ENCODE measurements around the gene TYK2.

TYK2 gene

DNA sequence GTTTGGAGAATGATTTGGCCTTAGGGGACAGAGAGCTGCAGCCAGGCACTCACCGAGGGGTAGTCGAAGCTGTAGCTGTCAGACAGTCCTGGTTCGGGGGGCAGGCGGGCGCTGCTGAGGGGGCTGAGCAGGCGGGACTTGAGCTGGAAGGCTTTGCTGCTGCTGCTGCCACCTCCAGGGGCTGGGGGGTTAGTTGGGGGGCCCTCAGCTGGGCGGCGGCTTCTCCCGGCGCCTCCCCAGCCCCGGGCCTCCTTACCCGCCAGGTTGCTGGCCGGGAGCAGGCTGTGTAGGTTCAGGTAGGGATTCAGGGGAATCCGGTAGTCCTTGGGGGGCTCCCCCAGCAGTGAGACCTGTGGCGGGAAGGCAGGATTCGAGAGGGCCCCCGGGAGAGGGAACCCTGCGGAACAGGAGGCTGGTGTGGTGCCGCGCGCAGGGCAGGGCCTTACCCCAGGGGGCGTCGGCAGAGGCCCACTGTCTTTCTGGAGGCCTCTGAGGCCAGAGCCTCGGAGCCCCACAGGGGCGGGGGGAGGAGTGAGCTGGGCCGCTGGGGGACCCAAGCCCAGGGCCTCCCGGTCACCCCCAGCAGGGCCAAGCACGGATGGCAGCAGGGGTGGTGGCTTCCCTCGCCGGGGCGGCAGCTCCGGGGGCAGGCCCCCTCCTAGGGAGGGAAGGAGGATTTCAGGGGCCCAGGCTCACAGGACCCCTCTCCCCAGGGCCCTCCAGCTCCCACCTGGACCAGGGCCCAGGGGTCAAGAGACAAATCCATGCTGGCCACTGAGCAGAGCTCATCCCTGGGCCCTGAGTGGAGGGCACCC is 59.6 kb downstream of the TYK2 start:
- Histone ChIP-seq H3K4me3 (ENCODE audit: low read depth, low read length) (no peak overlapping the region), H3K4me1 (ENCODE audit: control insufficient read depth, insufficient read depth, low read length) (0 out of 2 replicates have a peak, but pooled peaks cover 6% of the 10 kb centered on the region), H3K36me3 (ENCODE audit: control insufficient read depth, insufficient read depth, low read length) (peaks cover 81% of the 10 kb centered on the region), H3K9ac (ENCODE audit: low read length) (no peak overlapping the region), H3K9me3 (ENCODE audit: control insufficient read depth, insufficient read depth, low read depth, low read length) (no peaks in the 10 kb centered on the region), H3K27me3 (ENCODE audit: control insufficient read depth, insufficient read depth, low read length) (no peaks in the 10 kb centered on the region), H3K27ac (ENCODE audit: low read depth, low read length) (no peak overlapping the region)

GRCh38 chr19:10318807-10319682 is 61.3 kb downstream of the TYK2 start:
- Histone ChIP-seq H3K9me3 (ENCODE audit: control insufficient read depth, insufficient read depth, low read depth, low read length) (no peaks in the 10 kb centered on the region), H3K9ac (ENCODE audit: low read length) (no peak overlapping the region), H3K4me1 (ENCODE audit: control insufficient read depth, insufficient read depth, low read length) (0 out of 2 replicates have a peak, but pooled peaks cover 6% of the 10 kb centered on the region), H3K4me3 (ENCODE audit: low read depth, low read length) (no peak overlapping the region), H3K27ac (ENCODE audit: low read depth, low read length) (no peak overlapping the region), H3K27me3 (ENCODE audit: control insufficient read depth, insufficient read depth, low read length) (no peaks in the 10 kb centered on the region), H3K36me3 (ENCODE audit: control insufficient read depth, insufficient read depth, low read length) (peaks cover 68% of the 10 kb centered on the region)

- Histone ChIP-seq H3K36me3 (ENCODE audit: control insufficient read depth, insufficient read depth, low read length) (peaks cover 59% of the 10 kb centered on the region), H3K27me3 (ENCODE audit: control insufficient read depth, insufficient read depth, low read length) (no peaks in the 10 kb centered on the region), H3K9me3 (ENCODE audit: control insufficient read depth, insufficient read depth, low read depth, low read length) (no peaks in the 10 kb centered on the region), H3K27ac (ENCODE audit: low read depth, low read length) (no peak overlapping the region), H3K4me1 (ENCODE audit: control insufficient read depth, insufficient read depth, low read length) (0 out of 2 replicates have a peak, but pooled peaks cover 6% of the 10 kb centered on the region), H3K9ac (ENCODE audit: low read length) (no peak overlapping the region), H3K4me3 (ENCODE audit: low read depth, low read length) (no peak overlapping the region)
Observed at GRCh38 chr19:10317857-10318462, 62.4 kb downstream of the TYK2 start.

GRCh38 chr19:10317045-10317856 is 63.1 kb downstream of the TYK2 start:
- no peak overlapping the region for H3K4me3 ChIP-seq (ENCODE audit: low read depth, low read length)
- H3K27ac ChIP-seq (ENCODE audit: low read depth, low read length) = no peak overlapping the region
- H3K9ac ChIP-seq (ENCODE audit: low read length) = no peak overlapping the region
- peaks cover 52% of the 10 kb centered on the region for H3K36me3 ChIP-seq (ENCODE audit: control insufficient read depth, insufficient read depth, low read length)
- 0 out of 2 replicates have a peak, but pooled peaks cover 6% of the 10 kb centered on the region for H3K4me1 ChIP-seq (ENCODE audit: control insufficient read depth, insufficient read depth, low read length)
- no peaks in the 10 kb centered on the region for H3K27me3 ChIP-seq (ENCODE audit: control insufficient read depth, insufficient read depth, low read length)
- no peaks in the 10 kb centered on the region for H3K9me3 ChIP-seq (ENCODE audit: control insufficient read depth, insufficient read depth, low read depth, low read length)

DNA sequence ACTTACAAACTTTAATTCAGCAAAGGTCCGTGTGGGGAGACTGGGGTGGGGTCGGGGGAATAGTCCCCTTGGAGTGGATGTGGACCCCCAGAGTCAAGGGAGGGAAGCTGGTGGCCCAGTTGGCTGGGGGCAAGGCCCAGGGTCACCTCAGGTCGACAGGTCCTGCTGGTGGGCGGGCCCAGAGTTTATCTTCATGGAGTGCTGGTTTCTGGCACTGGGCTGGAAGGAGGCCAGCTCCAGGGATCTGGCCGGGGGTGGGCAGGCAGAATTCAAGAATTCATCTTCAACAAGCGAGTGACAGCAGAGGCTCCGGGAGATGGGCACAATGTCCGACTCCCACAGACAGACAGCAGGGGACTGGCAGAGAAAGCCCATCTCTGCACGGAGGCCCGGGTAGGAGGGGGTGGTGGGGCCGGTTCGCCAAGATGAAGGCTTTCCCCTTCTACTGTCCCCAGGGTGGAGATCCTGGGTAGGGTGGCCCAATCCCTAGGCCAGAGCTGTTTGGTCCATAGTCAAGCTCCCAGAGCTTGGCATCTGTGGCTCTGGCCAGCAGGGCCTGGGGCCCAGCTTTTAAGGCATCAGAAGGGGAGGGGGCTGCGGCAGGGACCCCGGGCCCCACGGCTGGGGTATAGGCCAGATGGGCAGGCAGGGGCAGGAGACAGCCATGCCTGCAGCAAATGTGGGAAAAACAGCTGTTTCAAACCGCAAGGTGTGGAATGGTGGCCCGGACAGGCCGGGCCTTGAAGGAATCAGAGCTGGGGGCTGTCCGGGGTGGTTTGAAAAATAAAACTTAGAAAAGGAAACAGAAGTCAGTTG is 63.9 kb downstream of the TYK2 start:
- Histone ChIP-seq H3K9ac (ENCODE audit: low read length) (no peak overlapping the region), H3K36me3 (ENCODE audit: control insufficient read depth, insufficient read depth, low read length) (peaks cover 44% of the 10 kb centered on the region), H3K27me3 (ENCODE audit: control insufficient read depth, insufficient read depth, low read length) (no peaks in the 10 kb centered on the region), H3K4me3 (ENCODE audit: low read depth, low read length) (peak overlapping the region; percentile 80), H3K27ac (ENCODE audit: low read depth, low read length) (no peak overlapping the region), H3K4me1 (ENCODE audit: control insufficient read depth, insufficient read depth, low read length) (0 out of 2 replicates have a peak, but pooled peaks cover 6% of the 10 kb centered on the region), H3K9me3 (ENCODE audit: control insufficient read depth, insufficient read depth, low read depth, low read length) (no peaks in the 10 kb centered on the region)

DNA sequence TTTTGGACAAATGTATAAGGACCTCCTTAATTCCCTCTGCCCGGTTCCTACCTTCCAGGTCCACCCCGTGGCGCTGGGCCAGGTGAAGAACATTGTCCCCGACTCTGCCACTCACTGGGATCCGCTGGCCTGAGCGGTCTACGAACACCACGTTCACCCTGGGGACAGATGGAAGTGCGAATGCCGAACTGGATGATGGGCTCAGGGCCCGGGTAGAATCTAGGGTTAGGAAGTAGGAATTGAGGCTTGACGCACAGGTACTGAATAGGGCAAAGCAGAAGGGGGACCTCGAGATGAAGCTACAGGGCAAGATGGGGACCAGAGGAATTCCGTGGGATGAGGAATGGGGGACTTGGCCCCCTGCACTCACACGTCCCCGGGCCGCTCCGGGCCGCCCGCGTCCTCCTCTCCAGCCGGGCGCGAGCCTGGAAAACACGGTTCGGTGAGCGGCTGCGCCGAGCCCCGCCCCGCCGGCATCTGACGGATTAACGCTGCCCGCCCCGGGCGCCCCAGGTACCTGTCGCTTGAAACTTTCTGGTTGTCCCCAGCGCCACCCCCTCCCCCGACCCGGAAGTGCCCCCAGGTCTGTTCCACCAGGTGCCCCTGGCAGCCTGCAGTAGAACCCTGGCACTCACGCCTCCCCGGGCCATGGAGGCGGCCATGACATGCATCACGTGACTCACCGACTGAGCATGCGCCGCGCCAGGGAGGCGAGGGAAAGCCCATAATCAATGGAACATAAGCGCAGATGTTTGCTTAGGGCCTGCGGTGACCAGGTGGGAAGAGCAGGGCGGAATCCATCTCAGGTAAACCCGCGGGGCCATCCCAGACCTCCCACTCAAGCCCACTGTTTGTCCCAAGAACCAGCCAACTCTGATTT is 64.8 kb downstream of the TYK2 start, which contains the start of gene FDX2:
TSS of gene FDX2 (minus strand) at position 681 of the 880 bp plus-strand sequence. CDS start at position 662, 19 bp downstream.
- H3K27me3 ChIP-seq (ENCODE audit: control insufficient read depth, insufficient read depth, low read length) = no peaks in the 10 kb centered on the region
- no peak within 1 kb of the TSS; the same call in 1 of the 2 replicates for H3K27ac ChIP-seq (ENCODE audit: low read depth, low read length)
- 0 out of 2 replicates have a peak, but pooled peaks cover 6% of the 10 kb centered on the region for H3K4me1 ChIP-seq (ENCODE audit: control insufficient read depth, insufficient read depth, low read length)
- peak within 1 kb of the TSS; percentile 80 for H3K4me3 ChIP-seq (ENCODE audit: low read depth, low read length)
- peaks cover 42% of the 10 kb centered on the region for H3K36me3 ChIP-seq (ENCODE audit: control insufficient read depth, insufficient read depth, low read length)
- H3K9ac ChIP-seq (ENCODE audit: low read length) = peak within 1 kb of the TSS; percentile 62
- no peaks in the 10 kb centered on the region for H3K9me3 ChIP-seq (ENCODE audit: control insufficient read depth, insufficient read depth, low read depth, low read length)

DNA sequence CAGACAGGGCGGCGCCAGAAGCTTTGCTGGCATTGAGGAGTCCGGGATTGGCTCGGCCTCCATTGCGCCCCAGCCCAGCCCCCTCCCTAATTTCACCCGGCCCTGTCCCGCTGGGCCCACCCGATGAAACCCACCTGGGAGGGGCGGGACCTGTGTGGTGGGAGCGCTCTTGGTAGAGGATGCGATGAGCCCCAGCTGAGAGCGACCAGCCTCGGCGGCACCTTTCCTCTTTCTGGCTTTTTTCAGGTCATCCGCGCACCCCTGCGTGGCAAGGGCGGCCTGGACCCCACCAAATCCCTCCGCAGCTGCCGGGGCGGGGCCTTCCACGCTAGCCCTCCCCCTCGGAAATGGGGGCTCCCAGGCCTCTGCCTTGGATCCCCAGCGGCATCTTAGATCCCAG is 70.9 kb downstream of the TYK2 start, which contains the start of gene ZGLP1:
TSS of gene ZGLP1 (minus strand) at position 393 of the 400 bp plus-strand sequence.
- H3K27ac ChIP-seq (ENCODE audit: low read depth, low read length) = no peak within 1 kb of the TSS
- H3K4me3 ChIP-seq (ENCODE audit: low read depth, low read length) = no peak within 1 kb of the TSS
- peaks cover 28% of the 10 kb centered on the region for H3K36me3 ChIP-seq (ENCODE audit: control insufficient read depth, insufficient read depth, low read length)
- no peaks in the 10 kb centered on the region for H3K27me3 ChIP-seq (ENCODE audit: control insufficient read depth, insufficient read depth, low read length)
- H3K9me3 ChIP-seq (ENCODE audit: control insufficient read depth, insufficient read depth, low read depth, low read length) = no peaks in the 10 kb centered on the region
- H3K4me1 ChIP-seq (ENCODE audit: control insufficient read depth, insufficient read depth, low read length) = no peaks in the 10 kb centered on the region
- H3K9ac ChIP-seq (ENCODE audit: low read length) = no peak within 1 kb of the TSS

DNA sequence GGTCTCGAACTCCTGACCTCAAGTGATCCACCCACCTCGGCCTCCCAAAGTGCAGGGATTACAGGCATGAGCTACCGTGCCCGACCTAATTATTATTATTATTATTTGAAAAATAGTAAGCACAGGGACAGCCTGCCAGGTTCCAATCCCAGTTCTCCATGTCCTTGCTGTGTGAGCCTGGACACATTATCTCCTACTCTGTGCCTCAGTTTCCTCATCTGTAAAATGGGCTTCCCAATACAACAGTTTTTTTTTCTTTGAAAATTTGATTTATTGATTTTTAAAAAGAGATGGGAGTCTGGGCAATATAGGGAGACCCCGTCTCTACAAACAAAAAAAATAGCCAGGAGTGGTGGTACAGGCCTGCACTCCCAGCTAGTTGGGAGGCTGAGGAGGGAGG is 74.0 kb downstream of the TYK2 start:
- Histone ChIP-seq H3K4me3 (ENCODE audit: low read depth, low read length) (no peak overlapping the region), H3K27ac (ENCODE audit: low read depth, low read length) (no peak overlapping the region), H3K27me3 (ENCODE audit: control insufficient read depth, insufficient read depth, low read length) (no peaks in the 10 kb centered on the region), H3K9me3 (ENCODE audit: control insufficient read depth, insufficient read depth, low read depth, low read length) (no peaks in the 10 kb centered on the region), H3K36me3 (ENCODE audit: control insufficient read depth, insufficient read depth, low read length) (peaks cover 22% of the 10 kb centered on the region), H3K9ac (ENCODE audit: low read length) (no peak overlapping the region), H3K4me1 (ENCODE audit: control insufficient read depth, insufficient read depth, low read length) (no peaks in the 10 kb centered on the region)

DNA sequence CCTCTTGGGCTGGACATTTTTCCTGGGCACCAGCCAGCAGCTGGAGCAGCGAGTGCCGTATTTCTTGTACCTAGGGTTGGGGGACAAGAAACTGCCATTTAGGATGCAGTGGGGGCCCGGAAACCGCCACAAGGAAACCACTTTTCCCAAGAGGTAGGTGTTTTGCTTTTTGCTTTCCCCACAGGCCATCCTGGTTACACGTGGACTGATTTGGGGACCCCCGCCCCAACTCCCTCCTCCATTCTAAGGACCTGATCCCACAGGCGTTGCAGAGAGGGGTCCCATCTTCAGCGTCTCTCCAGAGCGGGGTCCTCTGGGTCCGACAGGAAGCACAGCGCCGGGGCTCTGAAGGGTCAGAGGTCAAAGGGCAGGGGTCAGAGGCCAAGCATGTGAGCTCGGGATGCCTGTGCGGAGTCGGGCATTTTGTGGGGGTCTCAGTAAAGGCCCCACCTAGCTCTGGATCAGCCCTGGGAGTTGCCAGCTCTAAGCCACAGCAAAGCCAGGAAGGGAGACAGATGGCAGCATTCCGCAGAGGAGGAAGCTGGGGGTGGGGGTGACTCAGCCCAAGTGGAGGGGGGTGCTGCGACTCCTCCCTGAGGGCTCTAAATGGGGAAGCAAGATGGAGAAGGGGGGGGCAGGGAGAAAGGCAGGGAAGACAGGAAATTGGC is 75.1 kb downstream of the TYK2 start:
- H3K9me3 ChIP-seq (ENCODE audit: control insufficient read depth, insufficient read depth, low read depth, low read length) = no peaks in the 10 kb centered on the region
- no peaks in the 10 kb centered on the region for H3K27me3 ChIP-seq (ENCODE audit: control insufficient read depth, insufficient read depth, low read length)
- H3K4me1 ChIP-seq (ENCODE audit: control insufficient read depth, insufficient read depth, low read length) = no peaks in the 10 kb centered on the region
- H3K4me3 ChIP-seq (ENCODE audit: low read depth, low read length) = no peak overlapping the region
- no peak overlapping the region for H3K9ac ChIP-seq (ENCODE audit: low read length)
- peaks cover 16% of the 10 kb centered on the region for H3K36me3 ChIP-seq (ENCODE audit: control insufficient read depth, insufficient read depth, low read length)
- no peak overlapping the region for H3K27ac ChIP-seq (ENCODE audit: low read depth, low read length)

Data from HUES6 (cell line).